ENCODE measurements around the gene POC1B. TPM values are rescaled to one million over a fixed set of nuclear protein-coding genes. Genes with fewer than 3 reads are reported as not detected.

Gene POC1B
- total and polyA plus RNA-seq, 2 experiments from 2014 or later = 8.3 to 15.0 TPM

DNA sequence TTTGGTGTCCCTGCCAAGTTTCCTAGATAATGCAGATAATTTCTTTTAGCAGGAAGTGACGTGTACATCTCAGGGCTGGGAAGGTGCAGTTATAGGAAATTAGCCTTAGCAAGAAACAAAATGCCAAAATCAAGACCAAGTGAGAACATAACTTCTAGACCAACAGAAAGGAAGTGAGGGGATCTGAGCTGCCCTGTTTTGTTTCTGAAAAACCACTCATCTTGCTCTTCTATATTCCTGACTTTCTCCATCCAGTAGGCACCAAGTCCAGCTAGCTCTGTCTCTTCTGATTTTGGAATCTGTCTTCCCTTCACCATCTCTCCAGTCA lies 149.7 kb downstream of the POC1B start:
- WGBS, 2 experiments (ENCODE audit: low coverage in 1 of 2, low lambda C conversion rate in 2 of 2, missing lambda C conversion rate in 2 of 2) = 87 to 88% methylated on average over 1 of the region's 1 CpG
- H3K79me2 ChIP-seq (ENCODE audit: insufficient read depth) = no peaks in the 10 kb centered on the region
- peaks cover 44% of the 10 kb centered on the region for H3F3A ChIP-seq (ENCODE audit: insufficient read depth)
- TF ChIP-seq EZH2 (IDR thresholded peaks at IDR 0.05; ENCODE audit: insufficient read depth, poor library complexity, severe bottlenecking) (no peak), EZH2phosphoT487 (IDR thresholded peaks at IDR 0.05; ENCODE audit: insufficient read depth, low read depth) (no peak)
- no peak overlapping the region for H2AFZ ChIP-seq
- DNase-seq = no peak
- peak overlapping the region; percentile 47; the same call in 1 of the 2 replicates for H3K27ac ChIP-seq
- H3K27me3 ChIP-seq (replicated peaks; ENCODE audit: insufficient read depth) = no peaks in the 10 kb centered on the region
- H3K9ac ChIP-seq = no peak overlapping the region
- peaks cover 33% of the 10 kb centered on the region for H3K4me1 ChIP-seq (ENCODE audit: insufficient read depth)
- in situ Hi-C loops (cut with MboI) = no loop called here
- no peak overlapping the region for H3K4me2 ChIP-seq (ENCODE audit: unreplicated experiment)
- H3K9me3 ChIP-seq (ENCODE audit: low read depth) = no peaks in the 10 kb centered on the region
- H4K20me1 ChIP-seq (ENCODE audit: insufficient read depth) = no peaks in the 10 kb centered on the region
- H3K36me3 ChIP-seq (ENCODE audit: low read depth) = no peaks in the 10 kb centered on the region
- no peaks in the 10 kb centered on the region for H3K9me2 ChIP-seq (ENCODE audit: insufficient read depth)
- H3K4me3 ChIP-seq = no peak overlapping the region

- H2AFZ ChIP-seq = no peak overlapping the region
- peak overlapping the region; percentile 57 for H3K27ac ChIP-seq
- no peak overlapping the region for H3K4me3 ChIP-seq
- no peaks in the 10 kb centered on the region for H3K27me3 ChIP-seq (replicated peaks; ENCODE audit: insufficient read depth)
- 0 to 1% methylated on average over 2 of the region's 2 CpGs for whole genome bisulfite sequencing, 2 experiments (ENCODE audit: low coverage in 1 of 2, low lambda C conversion rate in 2 of 2, missing lambda C conversion rate in 2 of 2)
- H4K20me1 ChIP-seq (ENCODE audit: insufficient read depth) = no peaks in the 10 kb centered on the region
- peaks cover 55% of the 10 kb centered on the region for H3F3A ChIP-seq (ENCODE audit: insufficient read depth)
- H3K9me3 ChIP-seq (ENCODE audit: low read depth) = no peaks in the 10 kb centered on the region
- H3K79me2 ChIP-seq (ENCODE audit: insufficient read depth) = no peaks in the 10 kb centered on the region
- in situ Hi-C loops (cut with MboI) = no loop called here
- DNase-seq = peak; percentile 91
- no peaks in the 10 kb centered on the region for H3K9me2 ChIP-seq (ENCODE audit: insufficient read depth)
- 0 out of 2 replicates have a peak overlapping the region, but pooled peaks have one; percentile 1 for H3K9ac ChIP-seq
- H3K36me3 ChIP-seq (ENCODE audit: low read depth) = no peaks in the 10 kb centered on the region
- H3K4me2 ChIP-seq (ENCODE audit: unreplicated experiment) = peak overlapping the region; percentile 43
- peaks cover 49% of the 10 kb centered on the region for H3K4me1 ChIP-seq (ENCODE audit: insufficient read depth)
- TF ChIP-seq EZH2 (IDR thresholded peaks at IDR 0.05; ENCODE audit: insufficient read depth, poor library complexity, severe bottlenecking) = no peak
- TF ChIP-seq EZH2phosphoT487 (IDR thresholded peaks at IDR 0.05; ENCODE audit: insufficient read depth, low read depth) = no peak
Measured at GRCh38 chr12:89373763-89374572, 151.9 kb downstream of the POC1B start.

DNA sequence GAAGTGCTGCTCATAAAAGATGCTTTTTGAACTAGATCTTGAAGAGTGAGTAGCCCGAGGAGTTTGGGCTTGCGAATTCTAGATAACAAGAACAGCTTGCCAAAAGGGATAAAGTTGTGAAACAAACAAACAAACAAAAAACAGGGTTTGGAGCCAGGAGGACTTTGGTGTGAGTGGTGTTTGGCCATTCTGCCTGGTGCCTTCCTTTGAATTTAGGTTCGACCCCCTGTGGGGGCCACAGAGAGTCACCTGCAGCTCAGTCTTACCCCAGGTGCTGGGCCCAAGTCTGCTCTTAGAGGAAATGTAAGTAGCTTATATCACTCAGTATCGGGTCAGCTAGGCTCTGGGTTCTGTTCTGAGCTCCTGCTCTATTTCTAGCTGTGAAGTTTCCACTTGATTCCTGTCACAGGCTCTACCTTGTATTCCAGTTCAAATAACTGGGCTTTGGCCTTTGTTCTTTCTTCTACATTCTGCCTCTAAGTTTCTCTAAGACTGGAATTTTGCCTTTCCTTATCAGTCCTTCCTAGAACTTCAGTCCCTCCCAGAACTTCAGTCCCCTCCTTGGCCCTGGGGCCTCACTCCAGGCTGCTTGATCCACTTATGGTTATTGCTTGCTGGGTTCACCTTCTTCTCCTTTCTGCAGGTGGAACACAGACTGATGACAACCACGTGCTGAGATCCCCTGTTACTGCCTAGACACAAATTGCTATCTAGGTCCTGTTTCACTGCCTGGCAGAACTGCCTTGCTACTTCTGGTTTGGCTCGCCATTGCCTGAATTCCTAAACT lies 153.1 kb downstream of the POC1B start:
- no peaks in the 10 kb centered on the region for H3K27me3 ChIP-seq (replicated peaks; ENCODE audit: insufficient read depth)
- no peaks in the 10 kb centered on the region for H3K9me2 ChIP-seq (ENCODE audit: insufficient read depth)
- no peaks in the 10 kb centered on the region for H3K79me2 ChIP-seq (ENCODE audit: insufficient read depth)
- H3K4me2 ChIP-seq (ENCODE audit: unreplicated experiment) = peak overlapping the region; percentile 9
- DNase-seq = no peak
- H3K4me3 ChIP-seq = no peak overlapping the region
- no peak overlapping the region for H3K27ac ChIP-seq
- no peak overlapping the region for H2AFZ ChIP-seq
- H4K20me1 ChIP-seq (ENCODE audit: insufficient read depth) = no peaks in the 10 kb centered on the region
- no peaks in the 10 kb centered on the region for H3K9me3 ChIP-seq (ENCODE audit: low read depth)
- WGBS, 2 experiments (ENCODE audit: low coverage in 1 of 2, low lambda C conversion rate in 2 of 2, missing lambda C conversion rate in 2 of 2) = 85% methylated on average over 6 of the region's 6 CpGs
- no peak overlapping the region for H3K9ac ChIP-seq
- H3K36me3 ChIP-seq (ENCODE audit: low read depth) = no peaks in the 10 kb centered on the region
- no peak for TF ChIP-seq EZH2phosphoT487 (IDR thresholded peaks at IDR 0.05; ENCODE audit: insufficient read depth, low read depth)
- TF ChIP-seq EZH2 (IDR thresholded peaks at IDR 0.05; ENCODE audit: insufficient read depth, poor library complexity, severe bottlenecking) = no peak
- peaks cover 55% of the 10 kb centered on the region for H3F3A ChIP-seq (ENCODE audit: insufficient read depth)
- peaks cover 53% of the 10 kb centered on the region for H3K4me1 ChIP-seq (ENCODE audit: insufficient read depth)
- in situ Hi-C loops (cut with MboI) = no loop called here

- Histone ChIP-seq H3K27me3 (replicated peaks; ENCODE audit: insufficient read depth) (no peaks in the 10 kb centered on the region), H3K9ac (no peak overlapping the region), H3K4me1 (ENCODE audit: insufficient read depth) (peaks cover 53% of the 10 kb centered on the region), H3K4me2 (ENCODE audit: unreplicated experiment) (peak overlapping the region; percentile 50), H2AFZ (peak overlapping the region; percentile 31; the same call in 1 of the 2 replicates), H3K9me2 (ENCODE audit: insufficient read depth) (0 out of 2 replicates have a peak, but pooled peaks cover 4% of the 10 kb centered on the region), H3F3A (ENCODE audit: insufficient read depth) (peaks cover 49% of the 10 kb centered on the region), H3K36me3 (ENCODE audit: low read depth) (no peaks in the 10 kb centered on the region), H3K4me3 (no peak overlapping the region), H3K9me3 (ENCODE audit: low read depth) (no peaks in the 10 kb centered on the region), H3K79me2 (ENCODE audit: insufficient read depth) (no peaks in the 10 kb centered on the region), H4K20me1 (ENCODE audit: insufficient read depth) (no peaks in the 10 kb centered on the region), H3K27ac (peak overlapping the region; percentile 54)
- peak; percentile 70 for DNase-seq
- TF ChIP-seq EZH2phosphoT487 (IDR thresholded peaks at IDR 0.05; ENCODE audit: insufficient read depth, low read depth) = no peak
- TF ChIP-seq EZH2 (IDR thresholded peaks at IDR 0.05; ENCODE audit: insufficient read depth, poor library complexity, severe bottlenecking) = no peak
- WGBS, 2 experiments (ENCODE audit: low coverage in 1 of 2, low lambda C conversion rate in 2 of 2, missing lambda C conversion rate in 2 of 2) = 43 to 49% methylated on average over 7 of the region's 7 CpGs
- in situ Hi-C loops (cut with MboI) = no loop called here
Measured at GRCh38 chr12:89370850-89371249, 155.0 kb downstream of the POC1B start.

Measured in GM23248 (cell line).